GM20431 (cell line): ENCODE results near the gene LINC00237.

ENCODE experiments used
- in situ Hi-C: fragments of 300-500 bp; cut with MseI, MboI; formaldehyde crosslinking; loops from one replicate; pipeline ENCODE4 v1.15.0; 2020; ENCODE audit warnings: low sequenced_read_pairs; ENCODE audit not compliant: unreplicated experiment

The LINC00237 gene

GRCh38 chr20:21063276-21063675 is 42.9 kb downstream of the LINC00237 start:
- in situ Hi-C loops, result no loop called here

- in situ Hi-C loops, result no loop called here
Measured at GRCh38 chr20:21053002-21053762, 53.0 kb downstream of the LINC00237 start.

GRCh38 chr20:21052686-21053001 is 53.5 kb downstream of the LINC00237 start:
- in situ Hi-C loops, result no loop called here

- in situ Hi-C loops, result no loop called here
Measured at GRCh38 chr20:21052241-21052640, 53.9 kb downstream of the LINC00237 start.

- in situ Hi-C loops, result no loop called here
Measured at GRCh38 chr20:21050710-21051109, 55.4 kb downstream of the LINC00237 start.

- in situ Hi-C loops, result loop anchor here (25.0 kb wide), 3 partner anchors 88 to 463 kb away; partner anchors contain the start of genes KIZ and NKX2-2
Measured at GRCh38 chr20:21049305-21049828, 56.8 kb downstream of the LINC00237 start.

- in situ Hi-C loops, result loop anchor here (25.0 kb wide), 3 partner anchors 88 to 463 kb away; partner anchors contain the start of genes KIZ and NKX2-2
Measured at GRCh38 chr20:21048841-21049273, 57.3 kb downstream of the LINC00237 start.

- in situ Hi-C loops, result loop anchor here (25.0 kb wide), 3 partner anchors 89 to 464 kb away; partner anchors contain the start of genes KIZ and NKX2-2
Measured at GRCh38 chr20:21047981-21048380, 58.2 kb downstream of the LINC00237 start.

GRCh38 chr20:21046413-21047070 is 59.6 kb downstream of the LINC00237 start:
- in situ Hi-C loops, result loop anchor here (25.0 kb wide), 3 partner anchors 91 to 466 kb away; partner anchors contain the start of genes KIZ and NKX2-2
